Calu3 (cell line): ENCODE results near the gene PTPRA. TPM values are rescaled to one million over a fixed set of nuclear protein-coding genes. Genes with fewer than 3 reads are reported as not detected.

Experiments
- BruUV-seq: library from RNA; stranded (reverse); fragments of 400-500 nt; replicated peaks from 2 replicates; lab custom pipeline; 2021; lab: Mats Ljungman, UMichigan
- CTCF ChIA-PET: fragments of 300-600 bp; sonication (Branson Sonifier 250); formaldehyde crosslinking; loops from one replicate; lab custom pipeline; 2022; ENCODE audit warnings: antibody characterized with exemption; lab: Charles Lee
- DNase-seq: peaks from one replicate; pipeline ENCODE4 v3.0.0; 2022
- H3K27ac Mint-ChIP-seq: one replicate; pipeline ENCODE4 v1.8.0; 2022; ENCODE audit warnings: mixed read lengths; ENCODE audit not compliant: unreplicated experiment
- H3K27me3 Mint-ChIP-seq: one replicate; pipeline ENCODE4 v1.8.0; 2022; ENCODE audit warnings: mixed read lengths; ENCODE audit not compliant: unreplicated experiment
- H3K36me3 Mint-ChIP-seq: one replicate; pipeline ENCODE4 v1.8.0; 2022; ENCODE audit warnings: mild to moderate bottlenecking, moderate library complexity, mixed read lengths; ENCODE audit not compliant: insufficient read depth, unreplicated experiment
- H3K4me1 Mint-ChIP-seq: one replicate; pipeline ENCODE4 v1.8.0; 2022; ENCODE audit warnings: mild to moderate bottlenecking, low read depth, mixed read lengths; ENCODE audit not compliant: unreplicated experiment
- H3K4me3 Mint-ChIP-seq: one replicate; pipeline ENCODE4 v1.8.0; 2022; ENCODE audit warnings: mild to moderate bottlenecking, low read depth, moderate library complexity, mixed read lengths; ENCODE audit not compliant: unreplicated experiment
- H3K9me3 Mint-ChIP-seq: one replicate; pipeline ENCODE4 v1.8.0; 2022; ENCODE audit warnings: low read depth, mixed read lengths; ENCODE audit not compliant: unreplicated experiment
- CTCF ChIP-seq: fragments of 200-600 bp; IDR thresholded peaks from one replicate; pipeline ENCODE4 v1.8.0; 2022; ENCODE audit warnings: antibody characterized with exemption; ENCODE audit not compliant: unreplicated experiment
- intact Hi-C: fragments of 100-400 bp; cut with micrococcal nuclease; formaldehyde crosslinking; loops from one replicate; pipeline ENCODE4 v1.10.0; 2022; ENCODE audit not compliant: unreplicated experiment
- total RNA-seq: library from RNA; stranded (reverse); gene quantifications from 2 replicates; pipeline ENCODE4 v1.2.3, GENCODE V29; 2022

PTPRA gene
- total RNA-seq, 1 experiment from 2014 or later, result 30.2 TPM

- CTCF ChIA-PET, result no interaction called here
- DNase-seq, result no peak
- intact Hi-C loops, result no loop called here
- no peaks in the 10 kb centered on the region for H3K27me3 Mint-ChIP-seq
- no TSS peak for BruUV-seq
- TF ChIP-seq CTCF, result no peak
- H3K4me3 Mint-ChIP-seq, result no peak overlapping the region
- H3K9me3 Mint-ChIP-seq, result no peaks in the 10 kb centered on the region
- H3K27ac Mint-ChIP-seq, result no peak overlapping the region
- H3K36me3 Mint-ChIP-seq, result no peaks in the 10 kb centered on the region
- peaks cover 20% of the 10 kb centered on the region for H3K4me1 Mint-ChIP-seq
Observed at GRCh38 chr20:2889797-2890196, 16.5 kb downstream of the PTPRA start.

- BruUV-seq, result no TSS peak
- TF ChIP-seq CTCF, result no peak
- intact Hi-C loops, result no loop called here
- Mint-ChIP-seq H3K4me3 (no peak overlapping the region), H3K27ac (no peak overlapping the region), H3K27me3 (no peaks in the 10 kb centered on the region), H3K9me3 (no peaks in the 10 kb centered on the region), H3K4me1 (peaks cover 20% of the 10 kb centered on the region), H3K36me3 (no peaks in the 10 kb centered on the region)
- CTCF ChIA-PET, result no interaction called here
- no peak for DNase-seq
Observed at GRCh38 chr20:2890742-2891141, 17.5 kb downstream of the PTPRA start.

- intact Hi-C loops, result no loop called here
- no peak overlapping the region for H3K27ac Mint-ChIP-seq
- no TSS peak for BruUV-seq
- H3K4me1 Mint-ChIP-seq, result peaks cover 20% of the 10 kb centered on the region
- no peaks in the 10 kb centered on the region for H3K36me3 Mint-ChIP-seq
- no peak for DNase-seq
- CTCF ChIA-PET, result no interaction called here
- no peak overlapping the region for H3K4me3 Mint-ChIP-seq
- TF ChIP-seq CTCF, result no peak
- H3K9me3 Mint-ChIP-seq, result no peaks in the 10 kb centered on the region
- no peaks in the 10 kb centered on the region for H3K27me3 Mint-ChIP-seq
Observed at GRCh38 chr20:2891343-2891742, 18.1 kb downstream of the PTPRA start.

GRCh38 chr20:2892376-2892775 is 19.1 kb downstream of the PTPRA start:
- intact Hi-C loops, result no loop called here
- BruUV-seq, result no TSS peak
- H3K4me1 Mint-ChIP-seq, result peaks cover 20% of the 10 kb centered on the region
- no peak overlapping the region for H3K4me3 Mint-ChIP-seq
- H3K9me3 Mint-ChIP-seq, result no peaks in the 10 kb centered on the region
- no peaks in the 10 kb centered on the region for H3K27me3 Mint-ChIP-seq
- no peaks in the 10 kb centered on the region for H3K36me3 Mint-ChIP-seq
- TF ChIP-seq CTCF, result no peak
- DNase-seq, result no peak
- CTCF ChIA-PET, result no interaction called here
- H3K27ac Mint-ChIP-seq, result no peak overlapping the region
